ENCODE results near the gene RNF169.

Gene RNF169

GRCh38 chr11:74710281-74710938 is 38.2 kb upstream of the RNF169 start:
- H3K4me3 ChIP-seq (ENCODE audit: insufficient read depth, low read depth, low read length, poor library complexity, severe bottlenecking) = no peak overlapping the region
- no peaks in the 10 kb centered on the region for H3K9me3 ChIP-seq (ENCODE audit: control insufficient read depth, low read length)
- no peaks in the 10 kb centered on the region for H3K36me3 ChIP-seq (ENCODE audit: control insufficient read depth, insufficient read depth, low read length)
- no peak overlapping the region for H3K27ac ChIP-seq (ENCODE audit: insufficient read depth, low read length, poor library complexity, severe bottlenecking)
- no peaks in the 10 kb centered on the region for H3K27me3 ChIP-seq (replicated peaks; ENCODE audit: control insufficient read depth, insufficient read depth, low read length, poor library complexity, severe bottlenecking)
- no peaks in the 10 kb centered on the region for H3K4me1 ChIP-seq (ENCODE audit: control insufficient read depth, insufficient read depth, low read length, poor library complexity, severe bottlenecking)
- no peak for DNase-seq

- no peak overlapping the region for H3K4me3 ChIP-seq (ENCODE audit: insufficient read depth, low read depth, low read length, poor library complexity, severe bottlenecking)
- H3K36me3 ChIP-seq (ENCODE audit: control insufficient read depth, insufficient read depth, low read length) = no peaks in the 10 kb centered on the region
- no peaks in the 10 kb centered on the region for H3K4me1 ChIP-seq (ENCODE audit: control insufficient read depth, insufficient read depth, low read length, poor library complexity, severe bottlenecking)
- no peaks in the 10 kb centered on the region for H3K27me3 ChIP-seq (replicated peaks; ENCODE audit: control insufficient read depth, insufficient read depth, low read length, poor library complexity, severe bottlenecking)
- H3K27ac ChIP-seq (ENCODE audit: insufficient read depth, low read length, poor library complexity, severe bottlenecking) = no peak overlapping the region
- no peak for DNase-seq
- H3K9me3 ChIP-seq (ENCODE audit: control insufficient read depth, low read length) = no peaks in the 10 kb centered on the region
These were observed 35.0 kb upstream of the RNF169 start for GRCh38 chr11:74713686-74714085.

- H3K27ac ChIP-seq (ENCODE audit: insufficient read depth, low read length, poor library complexity, severe bottlenecking) = no peak overlapping the region
- no peaks in the 10 kb centered on the region for H3K9me3 ChIP-seq (ENCODE audit: control insufficient read depth, low read length)
- H3K36me3 ChIP-seq (ENCODE audit: control insufficient read depth, insufficient read depth, low read length) = no peaks in the 10 kb centered on the region
- DNase-seq = no peak
- no peak overlapping the region for H3K4me3 ChIP-seq (ENCODE audit: insufficient read depth, low read depth, low read length, poor library complexity, severe bottlenecking)
- no peaks in the 10 kb centered on the region for H3K27me3 ChIP-seq (replicated peaks; ENCODE audit: control insufficient read depth, insufficient read depth, low read length, poor library complexity, severe bottlenecking)
- no peaks in the 10 kb centered on the region for H3K4me1 ChIP-seq (ENCODE audit: control insufficient read depth, insufficient read depth, low read length, poor library complexity, severe bottlenecking)
These were observed 33.7 kb upstream of the RNF169 start for GRCh38 chr11:74714904-74715303.

GRCh38 chr11:74717221-74717969 is 31.3 kb upstream of the RNF169 start:
- Histone ChIP-seq H3K4me1 (ENCODE audit: control insufficient read depth, insufficient read depth, low read length, poor library complexity, severe bottlenecking) (no peaks in the 10 kb centered on the region), H3K4me3 (ENCODE audit: insufficient read depth, low read depth, low read length, poor library complexity, severe bottlenecking) (no peak overlapping the region), H3K27ac (ENCODE audit: insufficient read depth, low read length, poor library complexity, severe bottlenecking) (no peak overlapping the region), H3K27me3 (replicated peaks; ENCODE audit: control insufficient read depth, insufficient read depth, low read length, poor library complexity, severe bottlenecking) (no peaks in the 10 kb centered on the region), H3K36me3 (ENCODE audit: control insufficient read depth, insufficient read depth, low read length) (no peaks in the 10 kb centered on the region), H3K9me3 (ENCODE audit: control insufficient read depth, low read length) (no peaks in the 10 kb centered on the region)
- DNase-seq = no peak

GRCh38 chr11:74719011-74719410 is 29.6 kb upstream of the RNF169 start:
- Histone ChIP-seq H3K4me3 (ENCODE audit: insufficient read depth, low read depth, low read length, poor library complexity, severe bottlenecking) (no peak overlapping the region), H3K27me3 (replicated peaks; ENCODE audit: control insufficient read depth, insufficient read depth, low read length, poor library complexity, severe bottlenecking) (no peaks in the 10 kb centered on the region), H3K36me3 (ENCODE audit: control insufficient read depth, insufficient read depth, low read length) (no peaks in the 10 kb centered on the region), H3K27ac (ENCODE audit: insufficient read depth, low read length, poor library complexity, severe bottlenecking) (no peak overlapping the region), H3K4me1 (ENCODE audit: control insufficient read depth, insufficient read depth, low read length, poor library complexity, severe bottlenecking) (no peaks in the 10 kb centered on the region), H3K9me3 (ENCODE audit: control insufficient read depth, low read length) (no peaks in the 10 kb centered on the region)
- DNase-seq = no peak

GRCh38 chr11:74720596-74721478 is 27.8 kb upstream of the RNF169 start:
- Histone ChIP-seq H3K4me3 (ENCODE audit: insufficient read depth, low read depth, low read length, poor library complexity, severe bottlenecking) (no peak overlapping the region), H3K9me3 (ENCODE audit: control insufficient read depth, low read length) (no peaks in the 10 kb centered on the region), H3K27ac (ENCODE audit: insufficient read depth, low read length, poor library complexity, severe bottlenecking) (no peak overlapping the region), H3K4me1 (ENCODE audit: control insufficient read depth, insufficient read depth, low read length, poor library complexity, severe bottlenecking) (no peaks in the 10 kb centered on the region), H3K36me3 (ENCODE audit: control insufficient read depth, insufficient read depth, low read length) (no peaks in the 10 kb centered on the region), H3K27me3 (replicated peaks; ENCODE audit: control insufficient read depth, insufficient read depth, low read length, poor library complexity, severe bottlenecking) (no peaks in the 10 kb centered on the region)
- DNase-seq = no peak

GRCh38 chr11:74721479-74721835 is 27.2 kb upstream of the RNF169 start:
- Histone ChIP-seq H3K36me3 (ENCODE audit: control insufficient read depth, insufficient read depth, low read length) (no peaks in the 10 kb centered on the region), H3K27me3 (replicated peaks; ENCODE audit: control insufficient read depth, insufficient read depth, low read length, poor library complexity, severe bottlenecking) (no peaks in the 10 kb centered on the region), H3K9me3 (ENCODE audit: control insufficient read depth, low read length) (no peaks in the 10 kb centered on the region), H3K4me1 (ENCODE audit: control insufficient read depth, insufficient read depth, low read length, poor library complexity, severe bottlenecking) (peaks cover 3% of the 10 kb centered on the region), H3K4me3 (ENCODE audit: insufficient read depth, low read depth, low read length, poor library complexity, severe bottlenecking) (no peak overlapping the region), H3K27ac (ENCODE audit: insufficient read depth, low read length, poor library complexity, severe bottlenecking) (no peak overlapping the region)
- DNase-seq = no peak

- DNase-seq = no peak
- Histone ChIP-seq H3K27me3 (replicated peaks; ENCODE audit: control insufficient read depth, insufficient read depth, low read length, poor library complexity, severe bottlenecking) (no peaks in the 10 kb centered on the region), H3K9me3 (ENCODE audit: control insufficient read depth, low read length) (no peaks in the 10 kb centered on the region), H3K4me1 (ENCODE audit: control insufficient read depth, insufficient read depth, low read length, poor library complexity, severe bottlenecking) (peaks cover 4% of the 10 kb centered on the region), H3K27ac (ENCODE audit: insufficient read depth, low read length, poor library complexity, severe bottlenecking) (no peak overlapping the region), H3K36me3 (ENCODE audit: control insufficient read depth, insufficient read depth, low read length) (no peaks in the 10 kb centered on the region), H3K4me3 (ENCODE audit: insufficient read depth, low read depth, low read length, poor library complexity, severe bottlenecking) (no peak overlapping the region)
These were observed 25.1 kb upstream of the RNF169 start for GRCh38 chr11:74723511-74723910.

GRCh38 chr11:74725701-74726100 is 22.9 kb upstream of the RNF169 start:
- Histone ChIP-seq H3K27ac (ENCODE audit: insufficient read depth, low read length, poor library complexity, severe bottlenecking) (no peak overlapping the region), H3K27me3 (replicated peaks; ENCODE audit: control insufficient read depth, insufficient read depth, low read length, poor library complexity, severe bottlenecking) (peaks cover 4% of the 10 kb centered on the region), H3K4me1 (ENCODE audit: control insufficient read depth, insufficient read depth, low read length, poor library complexity, severe bottlenecking) (peaks cover 4% of the 10 kb centered on the region), H3K4me3 (ENCODE audit: insufficient read depth, low read depth, low read length, poor library complexity, severe bottlenecking) (no peak overlapping the region), H3K36me3 (ENCODE audit: control insufficient read depth, insufficient read depth, low read length) (no peaks in the 10 kb centered on the region), H3K9me3 (ENCODE audit: control insufficient read depth, low read length) (no peaks in the 10 kb centered on the region)
- no peak for DNase-seq

All from effector memory CD4-positive, alpha-beta T cell (primary cell).